GM19455 (cell line): ENCODE measurements around the gene RBMS3.
"Not testable (repeated sequence)": the region's sequence is repeated elsewhere in the genome, so short reads cannot be mapped to it uniquely, and the experiment has no call there.

Source experiments
- ATAC-seq: cut with Tn5 transposase; IDR thresholded peaks from one replicate; pipeline ENCODE4 v1.9.1; 2021; ENCODE audit not compliant: unreplicated experiment

Gene RBMS3

GRCh38 chr3:29280404-29281093 lies at the start of gene RBMS3:
Gene RBMS3 (plus strand): TSS chr3:29281071.
- no peak for ATAC-seq

GRCh38 chr3:29233126-29233525 lies 47.7 kb upstream of the RBMS3 start:
- ATAC-seq = not testable (repeated sequence)

GRCh38 chr3:29236146-29236840 lies 44.6 kb upstream of the RBMS3 start:
- ATAC-seq = no peak

- ATAC-seq = no peak
Observed at GRCh38 chr3:29239376-29239775, 41.5 kb upstream of the RBMS3 start.

- no peak for ATAC-seq
Observed at GRCh38 chr3:29240248-29240647, 40.6 kb upstream of the RBMS3 start.

GRCh38 chr3:29240887-29241286 lies 40.0 kb upstream of the RBMS3 start:
- no peak for ATAC-seq

- ATAC-seq = no peak
Observed at GRCh38 chr3:29241855-29242254, 39.0 kb upstream of the RBMS3 start.

GRCh38 chr3:29242296-29242695 lies 38.6 kb upstream of the RBMS3 start:
- no peak for ATAC-seq

- no peak for ATAC-seq
Observed at GRCh38 chr3:29245441-29245840, 35.4 kb upstream of the RBMS3 start.

- ATAC-seq = no peak
Observed at GRCh38 chr3:29247088-29247745, 33.7 kb upstream of the RBMS3 start.

GRCh38 chr3:29249829-29250345 lies 31.0 kb upstream of the RBMS3 start:
- ATAC-seq = no peak

GRCh38 chr3:29255854-29256696 lies 24.8 kb upstream of the RBMS3 start:
- ATAC-seq = no peak

GRCh38 chr3:29258161-29258560 lies 22.7 kb upstream of the RBMS3 start:
- no peak for ATAC-seq

GRCh38 chr3:29261119-29261518 lies 19.8 kb upstream of the RBMS3 start:
- no peak for ATAC-seq

GRCh38 chr3:29263476-29263875 lies 17.4 kb upstream of the RBMS3 start:
- ATAC-seq = no peak

GRCh38 chr3:29265509-29266072 lies 15.3 kb upstream of the RBMS3 start:
- no peak for ATAC-seq

- ATAC-seq = no peak
Observed at GRCh38 chr3:29267226-29267625, 13.6 kb upstream of the RBMS3 start.

GRCh38 chr3:29268651-29269050 lies 12.2 kb upstream of the RBMS3 start:
- ATAC-seq = no peak

GRCh38 chr3:29270752-29271151 lies 10.1 kb upstream of the RBMS3 start:
- no peak for ATAC-seq

GRCh38 chr3:29271475-29271874 lies 9.4 kb upstream of the RBMS3 start:
- ATAC-seq = no peak

GRCh38 chr3:29274667-29275066 lies 6.2 kb upstream of the RBMS3 start:
- ATAC-seq = no peak
